IMR-90 (cell line): ENCODE results near the gene PHF19. TPM values are rescaled to one million over a fixed set of nuclear protein-coding genes. Genes with fewer than 3 reads are reported as not detected.

Experiments
- ATAC-seq: fragments of 200-7000 bp; cut with Tn5 transposase; 2 replicates; pipeline ENCODE4 v1.9.1; 2020; ENCODE audit warnings: low read depth, mild to moderate bottlenecking, moderate library complexity
- BruUV-seq: library from RNA; stranded (reverse); fragments of 400-500 nt; replicated peaks from 2 replicates; lab custom pipeline; 2021; lab: Mats Ljungman, UMichigan
- CTCF ChIA-PET: fragments of 300-600 bp; formaldehyde crosslinking; extraction: SDS; loops from one replicate; lab custom pipeline; 2021; ENCODE audit warnings: antibody characterized with exemption; lab: Yijun Ruan, JAX
- POLR2A ChIA-PET: fragments of 300-600 bp; sonication (Branson Sonifier 250); formaldehyde crosslinking; loops from one replicate; lab custom pipeline; 2022; ENCODE audit warnings: antibody characterized with exemption; ENCODE audit not compliant: unreplicated experiment; lab: Charles Lee
- DNase-seq: peaks from one replicate; pipeline ENCODE4 v3.0.0; 2013
- H2AFZ ChIP-seq: replicated peaks from 2 replicates; pipeline ENCODE3; 2013; ENCODE audit warnings: low read length, mild to moderate bottlenecking; ENCODE audit not compliant: poor library complexity
- H2AK5ac ChIP-seq: 2 replicates; pipeline ENCODE4 v1.6.1; 2013; ENCODE audit warnings: low read depth, low read length, inconsistent platforms
- H2AK9ac ChIP-seq: replicated peaks from 2 replicates; pipeline ENCODE3; 2013; ENCODE audit warnings: mild to moderate bottlenecking, low read depth, low read length, moderate library complexity; ENCODE audit not compliant: poor library complexity
- H2BK120ac ChIP-seq: 2 replicates; pipeline ENCODE4 v1.6.1; 2013; ENCODE audit warnings: low read depth, low read length, inconsistent platforms
- H2BK15ac ChIP-seq: 3 replicates; pipeline ENCODE4 v1.6.1; 2013; ENCODE audit warnings: low read depth, low read length, inconsistent platforms
- H2BK20ac ChIP-seq: 2 replicates; pipeline ENCODE4 v1.6.1; 2013; ENCODE audit warnings: low read depth, mild to moderate bottlenecking, inconsistent platforms, low read length, moderate library complexity
- H2BK5ac ChIP-seq: 2 replicates; pipeline ENCODE4 v1.6.1; 2013; ENCODE audit warnings: mild to moderate bottlenecking, low read depth, low read length, inconsistent platforms; ENCODE audit not compliant: poor library complexity, severe bottlenecking
- H3K14ac ChIP-seq: replicated peaks from 2 replicates; pipeline ENCODE4 v1.6.1; 2013; ENCODE audit warnings: low read depth, low read length, inconsistent platforms
- H3K18ac ChIP-seq: 2 replicates; pipeline ENCODE4 v1.6.1; 2013; ENCODE audit warnings: low read depth, low read length, control low read depth
- H3K23ac ChIP-seq: 2 replicates; pipeline ENCODE4 v1.6.1; 2013; ENCODE audit warnings: low read depth, low read length, inconsistent platforms
- H3K27ac ChIP-seq: 2 replicates; pipeline ENCODE4 v1.5.1; 2013; ENCODE audit warnings: mild to moderate bottlenecking, control low read depth, low read length; ENCODE audit not compliant: insufficient read depth
- H3K27me3 ChIP-seq: 2 replicates; pipeline ENCODE4 v1.6.1; 2013; ENCODE audit warnings: low read length; ENCODE audit not compliant: control insufficient read depth, insufficient read depth
- H3K36me3 ChIP-seq: 2 replicates; pipeline ENCODE4 v1.6.1; 2013; ENCODE audit warnings: low read length, mixed read lengths; ENCODE audit not compliant: control insufficient read depth, insufficient read depth
- H3K4ac ChIP-seq: 2 replicates; pipeline ENCODE4 v1.6.1; 2013; ENCODE audit warnings: low read depth, low read length, inconsistent platforms
- H3K4me1 ChIP-seq: 2 replicates; pipeline ENCODE4 v1.6.1; 2013; ENCODE audit warnings: low read length, mixed read lengths; ENCODE audit not compliant: control insufficient read depth, insufficient read depth
- H3K4me2 ChIP-seq: 2 replicates; pipeline ENCODE4 v1.6.1; 2013; ENCODE audit warnings: low read depth, mild to moderate bottlenecking, control low read depth, low read length, moderate library complexity
- H3K4me3 ChIP-seq: 2 replicates; pipeline ENCODE4 v1.5.1; 2013; ENCODE audit warnings: low read depth, mild to moderate bottlenecking, control low read depth, low read length, moderate library complexity; ENCODE audit not compliant: insufficient read depth
- H3K56ac ChIP-seq: 2 replicates; pipeline ENCODE4 v1.6.1; 2013; ENCODE audit warnings: low read length, inconsistent platforms; ENCODE audit not compliant: insufficient read depth; ENCODE audit errors: extremely low read depth
- H3K79me1 ChIP-seq, 2 experiments: 2 replicates each; pipeline ENCODE4 v1.6.1; 2013; ENCODE audit warnings: low read length in 2 of 2, inconsistent platforms in 1 of 2, low read depth in 1 of 2
- H3K9ac ChIP-seq: 2 replicates; pipeline ENCODE4 v1.6.1; 2013; ENCODE audit warnings: low read depth, low read length, control low read depth
- H3K9me1 ChIP-seq: 2 replicates; pipeline ENCODE4 v1.6.1; 2013; ENCODE audit warnings: low read length, inconsistent platforms; ENCODE audit not compliant: insufficient read depth
- H3K9me3 ChIP-seq: 2 replicates; pipeline ENCODE4 v1.6.1; 2013; ENCODE audit warnings: low read length; ENCODE audit not compliant: control insufficient read depth, insufficient read depth
- H4K20me1 ChIP-seq: 2 replicates; pipeline ENCODE4 v1.6.1; 2013; ENCODE audit warnings: low read length, inconsistent platforms; ENCODE audit not compliant: insufficient read depth
- H4K5ac ChIP-seq: 2 replicates; pipeline ENCODE4 v1.6.1; 2013; ENCODE audit warnings: mild to moderate bottlenecking, low read depth, low read length, control low read depth
- H4K8ac ChIP-seq, 2 experiments: 2 replicates each; pipeline ENCODE4 v1.6.1; 2013; ENCODE audit warnings: low read depth in 2 of 2, low read length in 2 of 2, control low read depth in 1 of 2, inconsistent platforms in 1 of 2
- H4K91ac ChIP-seq: 2 replicates; pipeline ENCODE4 v1.6.1; 2013; ENCODE audit warnings: low read depth, low read length, inconsistent platforms; ENCODE audit not compliant: insufficient read depth
- BHLHE40 ChIP-seq: fragments of 150-350 bp; IDR thresholded peaks from 2 replicates; pipeline ENCODE4 v1.6.1; 2016; ENCODE audit warnings: mild to moderate bottlenecking, low read depth, low read length
- CEBPB ChIP-seq: IDR thresholded peaks from 2 replicates; pipeline ENCODE4 v1.6.1; 2012; ENCODE audit warnings: low read depth, low read length, improper control_type of control experiment
- CHD1 ChIP-seq: IDR thresholded peaks from 2 replicates; pipeline ENCODE4 v1.6.1; 2012; ENCODE audit warnings: low read depth, low read length, improper control_type of control experiment
- FOS ChIP-seq: fragments of 150-350 bp; IDR thresholded peaks from 2 replicates; pipeline ENCODE4 v1.6.1; 2016; ENCODE audit warnings: low read depth, low read length
- MAFK ChIP-seq: IDR thresholded peaks from 2 replicates; pipeline ENCODE4 v1.6.1; 2012; ENCODE audit warnings: low read depth, low read length, improper control_type of control experiment
- MAZ ChIP-seq: IDR thresholded peaks from 2 replicates; pipeline ENCODE4 v1.6.1; 2012; ENCODE audit warnings: low read depth, mild to moderate bottlenecking, low read length, improper control_type of control experiment, moderate library complexity, borderline replicate concordance
- MXI1 ChIP-seq: IDR thresholded peaks from 2 replicates; pipeline ENCODE4 v1.6.1; 2012; ENCODE audit warnings: low read depth, mild to moderate bottlenecking, low read length, moderate library complexity, borderline replicate concordance
- NFE2L2 ChIP-seq: fragments of 150-350 bp; IDR thresholded peaks from 2 replicates; pipeline ENCODE4 v1.6.1; 2016; ENCODE audit warnings: low read depth, mild to moderate bottlenecking, low read length
- POLR2A ChIP-seq: IDR thresholded peaks from 2 replicates; pipeline ENCODE4 v1.6.1; 2012; ENCODE audit warnings: mild to moderate bottlenecking, low read depth, low read length
- RAD21 ChIP-seq: IDR thresholded peaks from 2 replicates; pipeline ENCODE4 v1.6.1; 2012; ENCODE audit warnings: low read length, improper control_type of control experiment
- RCOR1 ChIP-seq: IDR thresholded peaks from 2 replicates; pipeline ENCODE4 v1.6.1; 2012; ENCODE audit warnings: mild to moderate bottlenecking, low read length, improper control_type of control experiment; ENCODE audit not compliant: insufficient replicate concordance
- RFX5 ChIP-seq: IDR thresholded peaks from 2 replicates; pipeline ENCODE4 v1.8.0; 2012; ENCODE audit warnings: low read depth, mild to moderate bottlenecking, low read length, moderate library complexity
- SMC3 ChIP-seq: fragments of 150-350 bp; IDR thresholded peaks from 2 replicates; pipeline ENCODE4 v1.6.1; 2016; ENCODE audit warnings: low read depth, mild to moderate bottlenecking, antibody characterized with exemption, low read length, moderate library complexity
- WGBS, 2 experiments: methylation state at CpG; one replicate each; pipeline versions ENCODE4 v1.1.5 to v1.1.7; 2013; ENCODE audit warnings: missing lambda C conversion rate in 2 of 2; ENCODE audit not compliant: insufficient read length in 1 of 2; ENCODE audit errors: extremely low coverage in 2 of 2; 5-methylcytosine and 5-hydroxymethylcytosine counted together
- dilution Hi-C: fragments of 300-500 bp; cut with HindIII; formaldehyde crosslinking; loops from one replicate; pipeline ENCODE4 v1.14.3; 2018; ENCODE audit warnings: low sequenced_read_pairs; ENCODE audit not compliant: unreplicated experiment
- in situ Hi-C: fragments of 300-500 bp; cut with MboI; formaldehyde crosslinking; loops from 3 replicates; pipeline ENCODE4 v1.14.3; 2019; ENCODE audit warnings: low sequenced_read_pairs, inconsistent platforms, mixed read lengths
- intact Hi-C: fragments of 100-400 bp; cut with micrococcal nuclease; formaldehyde crosslinking; loops from 2 replicates; pipeline ENCODE4 v1.10.0; 2022
- polyA plus RNA-seq, 3 experiments: library from polyadenylated mRNA; depleted of rRNA; stranded (reverse); fragments of >200 nt; gene quantifications; 2 replicates each; pipeline ENCODE4 v1.2.3, GENCODE V29; 2012; ENCODE audit warnings: low replicate concordance in 1 of 3
- total RNA-seq: library from RNA; depleted of rRNA; stranded (reverse); fragments of >200 nt; gene quantifications from 2 replicates; pipeline ENCODE4 v1.2.3, GENCODE V29; 2012
- TF ChIP-seq, protein P1 (sequence below): conservative IDR thresholded peaks from 2 replicates; pipeline ENCODE4 v1.5.1; 2012; ENCODE audit warnings: mild to moderate bottlenecking, low read depth, low read length, improper control_type of control experiment
- TF ChIP-seq, protein P2 (sequence below): fragments of 150-350 bp; IDR thresholded peaks from 2 replicates; pipeline ENCODE4 v1.6.1; 2017; ENCODE audit warnings: mild to moderate bottlenecking, antibody characterized with exemption, low read length, low read depth
- TF ChIP-seq, protein P3 (sequence below): fragments of 150-350 bp; IDR thresholded peaks from 2 replicates; pipeline ENCODE4 v1.6.1; 2016; ENCODE audit warnings: low read depth, mild to moderate bottlenecking, low read length, moderate library complexity, borderline replicate concordance

Gene PHF19
- total and polyA plus RNA-seq, 2 of the 4 experiments (the other 2 are of a cell fraction): 37.6 to 55.6 TPM

DNA sequence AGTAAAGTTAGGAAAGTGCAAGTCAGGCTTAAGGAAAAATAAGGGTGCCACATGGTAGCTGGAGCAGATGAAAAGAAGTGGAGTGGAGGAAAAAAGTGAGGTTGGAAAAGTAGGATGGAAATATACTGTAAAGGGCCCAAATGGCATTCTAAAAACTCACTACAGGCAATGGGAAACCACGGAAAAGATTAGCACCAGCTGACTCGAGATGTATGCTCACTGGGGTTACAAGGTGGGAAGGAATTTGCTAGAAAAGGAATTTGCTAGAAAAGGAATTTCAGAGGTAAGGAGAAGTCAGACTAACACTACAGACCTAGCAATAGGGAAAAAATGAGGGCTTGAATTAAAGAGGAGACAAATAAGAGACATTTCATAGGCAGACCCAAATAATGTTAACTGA is 37.8 kb downstream of the PHF19 start:
- DNase-seq: peak; percentile 44
- Histone ChIP-seq H3K14ac (no peak overlapping the region), H4K91ac (no peak overlapping the region), H3K79me1 (peaks cover 24 to 56% of the 10 kb centered on the region in 2 experiments), H2BK120ac (no peak overlapping the region), H2BK20ac (no peak overlapping the region), H3K36me3 (peaks cover 3% of the 10 kb centered on the region), H4K5ac (no peak overlapping the region), H2AFZ (no peak overlapping the region), H3K4me2 (peak overlapping the region; percentile 41; the same call in 1 of the 2 replicates), H3K23ac (no peak overlapping the region), H3K27me3 (no peaks in the 10 kb centered on the region), H2AK5ac (no peak overlapping the region), H4K20me1 (peaks cover 11% of the 10 kb centered on the region; the same call in 1 of the 2 replicates), H4K8ac (no peak overlapping the region), H3K56ac (no peak overlapping the region), H3K27ac (no peak overlapping the region), H3K9me1 (peaks cover 7% of the 10 kb centered on the region), H3K4me1 (peaks cover 7% of the 10 kb centered on the region), H2AK9ac (no peak overlapping the region), H3K18ac (no peak overlapping the region), H3K4ac (no peak overlapping the region), H3K4me3 (no peak overlapping the region), H3K9me3 (no peaks in the 10 kb centered on the region), H2BK5ac (peak overlapping the region; percentile 16), H2BK15ac (no peak overlapping the region), H3K9ac (no peak overlapping the region)
- TF ChIP-seq, protein P1, sequence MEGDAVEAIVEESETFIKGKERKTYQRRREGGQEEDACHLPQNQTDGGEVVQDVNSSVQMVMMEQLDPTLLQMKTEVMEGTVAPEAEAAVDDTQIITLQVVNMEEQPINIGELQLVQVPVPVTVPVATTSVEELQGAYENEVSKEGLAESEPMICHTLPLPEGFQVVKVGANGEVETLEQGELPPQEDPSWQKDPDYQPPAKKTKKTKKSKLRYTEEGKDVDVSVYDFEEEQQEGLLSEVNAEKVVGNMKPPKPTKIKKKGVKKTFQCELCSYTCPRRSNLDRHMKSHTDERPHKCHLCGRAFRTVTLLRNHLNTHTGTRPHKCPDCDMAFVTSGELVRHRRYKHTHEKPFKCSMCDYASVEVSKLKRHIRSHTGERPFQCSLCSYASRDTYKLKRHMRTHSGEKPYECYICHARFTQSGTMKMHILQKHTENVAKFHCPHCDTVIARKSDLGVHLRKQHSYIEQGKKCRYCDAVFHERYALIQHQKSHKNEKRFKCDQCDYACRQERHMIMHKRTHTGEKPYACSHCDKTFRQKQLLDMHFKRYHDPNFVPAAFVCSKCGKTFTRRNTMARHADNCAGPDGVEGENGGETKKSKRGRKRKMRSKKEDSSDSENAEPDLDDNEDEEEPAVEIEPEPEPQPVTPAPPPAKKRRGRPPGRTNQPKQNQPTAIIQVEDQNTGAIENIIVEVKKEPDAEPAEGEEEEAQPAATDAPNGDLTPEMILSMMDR: no peak
- TF ChIP-seq SMC3: no peak
- TF ChIP-seq, protein P2, sequence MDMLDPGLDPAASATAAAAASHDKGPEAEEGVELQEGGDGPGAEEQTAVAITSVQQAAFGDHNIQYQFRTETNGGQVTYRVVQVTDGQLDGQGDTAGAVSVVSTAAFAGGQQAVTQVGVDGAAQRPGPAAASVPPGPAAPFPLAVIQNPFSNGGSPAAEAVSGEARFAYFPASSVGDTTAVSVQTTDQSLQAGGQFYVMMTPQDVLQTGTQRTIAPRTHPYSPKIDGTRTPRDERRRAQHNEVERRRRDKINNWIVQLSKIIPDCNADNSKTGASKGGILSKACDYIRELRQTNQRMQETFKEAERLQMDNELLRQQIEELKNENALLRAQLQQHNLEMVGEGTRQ: no peak
- no peak for TF ChIP-seq BHLHE40
- TF ChIP-seq MAFK: no peak
- TF ChIP-seq POLR2A: no peak
- TF ChIP-seq MXI1: no peak
- TF ChIP-seq FOS: no peak
- no peak for TF ChIP-seq MAZ
- no peak for TF ChIP-seq CHD1
- TF ChIP-seq RFX5: no peak
- TF ChIP-seq NFE2L2: no peak
- no peak for TF ChIP-seq RCOR1
- TF ChIP-seq, protein P3, sequence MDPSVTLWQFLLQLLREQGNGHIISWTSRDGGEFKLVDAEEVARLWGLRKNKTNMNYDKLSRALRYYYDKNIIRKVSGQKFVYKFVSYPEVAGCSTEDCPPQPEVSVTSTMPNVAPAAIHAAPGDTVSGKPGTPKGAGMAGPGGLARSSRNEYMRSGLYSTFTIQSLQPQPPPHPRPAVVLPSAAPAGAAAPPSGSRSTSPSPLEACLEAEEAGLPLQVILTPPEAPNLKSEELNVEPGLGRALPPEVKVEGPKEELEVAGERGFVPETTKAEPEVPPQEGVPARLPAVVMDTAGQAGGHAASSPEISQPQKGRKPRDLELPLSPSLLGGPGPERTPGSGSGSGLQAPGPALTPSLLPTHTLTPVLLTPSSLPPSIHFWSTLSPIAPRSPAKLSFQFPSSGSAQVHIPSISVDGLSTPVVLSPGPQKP: no peak
- TF ChIP-seq CEBPB: no peak
- TF ChIP-seq RAD21: no peak
- ChIA-PET CTCF (no interaction called here), POLR2A (no interaction called here)
- in situ Hi-C loops (no loop called here), intact Hi-C loops (loop anchor here (10.0 kb wide), 1 partner anchor 214 kb away; no protein-coding TSS in a partner anchor), dilution Hi-C loops (no loop called here)
- WGBS, 2 experiments: no CpG with 5 or more reads among the region's 2 CpGs
- no peak for ATAC-seq
- no TSS peak for BruUV-seq
